Coronary artery (tissue), 2 donors: ENCODE measurements around the gene MAMDC4.
A peak's percentile ranks its signal among the peaks of the same experiment; 100 is the strongest.

Source experiments
- DNase-seq: peaks from one replicate; pipeline ENCODE4 v3.0.0-alpha.2; 2017; ENCODE audit warnings: low spot score
- H3K27ac ChIP-seq, 2 donors: fragments of 200-600 bp; sonication (generic); one replicate each; pipeline ENCODE4 v1.5.1; 2016 to 2019
- H3K4me3 ChIP-seq: fragments of 200-600 bp; sonication (generic); 2 replicates; pipeline ENCODE4 v1.5.1; 2016; ENCODE audit warnings: mild to moderate bottlenecking, moderate library complexity
- TF ChIP-seq, protein P1 (sequence below): fragments of 200-600 bp; sonication (generic); IDR thresholded peaks from one replicate; pipeline ENCODE4 v1.5.1; 2019; ENCODE audit warnings: antibody characterized with exemption

MAMDC4 gene

DNA sequence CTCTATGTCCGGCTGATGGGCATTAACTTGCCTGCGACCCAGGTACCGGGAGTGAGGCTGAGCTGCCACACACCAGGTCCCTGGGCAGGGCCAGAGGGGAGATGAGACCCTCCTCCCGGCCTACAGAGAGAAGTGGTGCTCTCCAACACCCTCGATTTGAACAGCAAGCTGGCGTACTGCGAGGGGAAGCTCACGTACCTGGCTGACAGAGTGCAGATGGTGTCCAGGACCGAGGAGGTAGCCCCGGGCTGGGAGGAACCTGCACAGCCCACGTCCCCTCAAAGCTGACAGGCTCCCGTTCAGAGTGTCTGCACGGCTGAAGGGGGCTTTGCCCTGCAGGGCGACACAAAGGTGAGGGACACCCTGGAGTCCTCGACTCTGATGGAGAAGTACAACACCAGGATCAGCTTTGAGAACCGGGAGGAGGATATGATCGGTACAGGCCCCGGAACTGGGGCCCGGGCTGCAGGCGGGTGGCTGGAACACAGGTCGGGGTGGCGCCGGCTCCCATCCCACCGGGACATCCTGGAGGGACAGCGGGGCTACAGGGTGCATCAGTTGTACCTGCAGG lies 45.4 kb upstream of the MAMDC4 start:
- Histone ChIP-seq H3K4me3 (peak overlapping the region; percentile 89), H3K27ac (peak overlapping the region; percentile 78 to 93)
- DNase-seq, result no peak
- TF ChIP-seq, protein P1, sequence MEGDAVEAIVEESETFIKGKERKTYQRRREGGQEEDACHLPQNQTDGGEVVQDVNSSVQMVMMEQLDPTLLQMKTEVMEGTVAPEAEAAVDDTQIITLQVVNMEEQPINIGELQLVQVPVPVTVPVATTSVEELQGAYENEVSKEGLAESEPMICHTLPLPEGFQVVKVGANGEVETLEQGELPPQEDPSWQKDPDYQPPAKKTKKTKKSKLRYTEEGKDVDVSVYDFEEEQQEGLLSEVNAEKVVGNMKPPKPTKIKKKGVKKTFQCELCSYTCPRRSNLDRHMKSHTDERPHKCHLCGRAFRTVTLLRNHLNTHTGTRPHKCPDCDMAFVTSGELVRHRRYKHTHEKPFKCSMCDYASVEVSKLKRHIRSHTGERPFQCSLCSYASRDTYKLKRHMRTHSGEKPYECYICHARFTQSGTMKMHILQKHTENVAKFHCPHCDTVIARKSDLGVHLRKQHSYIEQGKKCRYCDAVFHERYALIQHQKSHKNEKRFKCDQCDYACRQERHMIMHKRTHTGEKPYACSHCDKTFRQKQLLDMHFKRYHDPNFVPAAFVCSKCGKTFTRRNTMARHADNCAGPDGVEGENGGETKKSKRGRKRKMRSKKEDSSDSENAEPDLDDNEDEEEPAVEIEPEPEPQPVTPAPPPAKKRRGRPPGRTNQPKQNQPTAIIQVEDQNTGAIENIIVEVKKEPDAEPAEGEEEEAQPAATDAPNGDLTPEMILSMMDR, result no peak

DNA sequence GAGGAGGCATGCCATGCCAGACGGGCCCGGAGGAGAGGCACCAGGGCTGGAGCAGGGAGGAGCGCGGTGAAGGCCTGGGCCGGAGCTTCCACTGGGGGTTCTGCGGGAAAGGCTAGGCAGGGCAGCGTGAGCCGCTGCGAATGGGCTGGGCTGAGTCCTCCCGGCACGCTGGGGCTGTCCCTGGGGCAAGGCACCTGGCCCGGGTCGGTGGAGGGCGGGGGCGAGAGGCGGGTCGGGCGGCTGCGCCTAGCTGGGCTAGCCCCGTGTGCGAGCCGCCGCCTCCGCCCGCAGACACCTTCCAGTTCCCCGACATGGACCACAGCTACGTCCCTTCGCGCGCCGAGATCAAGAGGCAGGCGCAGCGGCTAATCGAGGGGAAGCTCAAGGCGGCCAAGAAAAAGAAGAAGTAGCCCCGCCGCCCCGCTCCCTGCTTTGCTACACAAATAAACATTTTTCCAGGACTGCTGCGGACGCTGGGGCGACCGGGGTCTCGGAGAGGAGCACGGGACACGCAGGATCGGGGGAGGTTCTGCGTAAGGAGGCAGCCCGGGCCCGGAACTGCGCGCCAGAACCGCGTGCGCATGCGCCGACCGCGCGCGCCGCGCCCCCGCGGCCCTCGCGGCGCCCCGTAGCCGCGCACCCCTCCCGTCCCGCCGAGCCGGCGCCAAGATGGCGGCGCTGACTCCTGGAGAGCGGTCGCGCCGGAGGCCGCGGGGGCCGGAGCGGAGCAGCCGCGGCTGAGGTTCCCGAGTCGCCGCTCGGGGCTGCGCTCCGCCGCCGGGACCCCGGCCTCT lies 44.7 kb upstream of the MAMDC4 start, which contains the start of gene RABL6:
RABL6 (plus strand) TSS at position 668 of the 794 bp plus-strand sequence. CDS start 249 bp downstream, outside the sequence.
- peak; percentile 86 for DNase-seq
- TF ChIP-seq, protein P1, result no peak
- Histone ChIP-seq H3K27ac (peak within 1 kb of the TSS; percentile 78 to 93), H3K4me3 (peak within 1 kb of the TSS; percentile 89)

GRCh38 chr9:136808075-136808805 lies 43.9 kb upstream of the MAMDC4 start:
- no peak for DNase-seq
- TF ChIP-seq, protein P1, result no peak
- Histone ChIP-seq H3K4me3 (peak overlapping the region; percentile 89), H3K27ac (peak overlapping the region; percentile 49 to 93)

DNA sequence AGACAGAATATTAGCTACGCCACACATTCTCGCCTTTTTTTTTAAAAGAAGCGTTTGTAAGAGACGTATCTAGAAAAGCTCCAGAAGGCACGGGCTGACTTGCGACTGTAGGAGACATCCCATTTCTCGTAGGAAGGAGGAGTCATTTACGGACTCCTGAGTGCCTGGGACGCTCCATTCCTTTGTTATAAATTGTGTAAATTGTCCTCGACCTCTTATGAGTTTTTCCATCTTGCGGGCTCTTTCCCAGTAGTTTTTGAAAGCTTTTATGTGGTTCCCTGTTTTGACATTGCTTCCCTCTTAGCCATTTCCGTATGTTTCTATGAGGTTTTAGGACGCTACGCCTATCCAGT lies 43.4 kb upstream of the MAMDC4 start:
- Histone ChIP-seq H3K4me3 (peak overlapping the region; percentile 89), H3K27ac (no peak overlapping the region)
- TF ChIP-seq, protein P1, result no peak
- DNase-seq, result no peak

DNA sequence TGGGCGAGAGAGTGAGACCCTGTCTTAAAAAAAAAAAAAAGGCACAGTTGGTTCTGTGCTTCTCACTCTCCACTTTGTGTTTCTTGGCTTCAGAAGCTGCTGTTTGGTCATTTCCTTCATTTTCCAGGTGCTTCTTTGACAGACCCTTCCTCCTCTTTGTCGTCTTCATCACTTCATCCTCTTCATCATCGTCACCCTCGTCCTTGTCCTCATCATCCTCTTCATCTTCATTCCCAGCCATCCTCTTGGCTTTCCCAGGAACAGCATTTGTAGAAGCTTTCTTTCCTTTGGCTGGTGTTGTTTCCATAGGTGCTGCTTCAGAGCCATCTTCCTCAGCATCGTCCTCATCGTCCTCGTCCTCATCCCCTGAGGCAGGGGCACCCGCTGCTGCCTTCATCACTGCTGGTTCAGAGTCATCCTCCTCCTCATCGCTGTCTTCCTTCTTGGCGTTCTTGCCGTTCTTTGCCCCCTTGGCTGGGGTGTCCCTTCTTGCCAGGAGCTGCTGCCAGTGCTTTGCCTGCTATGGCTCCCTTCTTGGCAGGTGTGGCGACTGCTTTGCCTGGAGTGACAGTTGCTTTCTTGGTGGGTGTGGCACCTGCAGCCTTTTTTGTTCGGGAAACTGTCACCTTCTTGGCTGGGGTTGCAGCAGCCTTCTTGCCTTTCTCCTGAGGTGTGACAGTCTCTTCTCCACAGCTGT lies 37.3 kb upstream of the MAMDC4 start:
- Histone ChIP-seq H3K4me3 (no peak overlapping the region), H3K27ac (no peak overlapping the region)
- DNase-seq, result no peak
- TF ChIP-seq, protein P1, result no peak

DNA sequence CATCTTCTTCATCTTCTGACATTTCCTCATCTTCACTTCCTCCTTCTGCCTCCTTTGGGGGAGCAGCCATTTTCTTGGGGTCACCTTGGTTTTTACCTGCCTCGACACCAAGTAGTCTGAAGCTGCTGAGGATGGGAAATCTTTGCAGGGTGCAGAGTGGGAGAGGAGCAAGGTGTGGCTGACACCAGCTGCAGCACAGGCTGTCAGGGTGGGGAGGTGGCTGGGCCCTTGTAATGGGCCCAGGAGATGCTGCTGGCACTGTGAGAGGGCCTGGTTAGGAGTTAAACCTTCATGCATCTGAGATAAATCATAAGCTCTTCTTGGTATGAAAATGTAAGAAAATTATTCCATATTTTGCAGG lies 36.7 kb upstream of the MAMDC4 start:
- TF ChIP-seq, protein P1, result no peak
- Histone ChIP-seq H3K4me3 (no peak overlapping the region), H3K27ac (no peak overlapping the region)
- DNase-seq, result no peak
